Heart left ventricle (tissue), 13 donors: ENCODE measurements around the gene PACSIN2.

ENCODE experiments used
- CTCF ChIP-seq, 12 donors: fragments of 200-600 bp; sonication (generic) in 4 of 12; IDR thresholded peaks; one replicate each; pipeline versions ENCODE4 v1.5.0 to v1.8.0; 2018 to 2022; ENCODE audit warnings: antibody characterized with exemption in 12 of 12, mild to moderate bottlenecking in 5 of 12
- POLR2A ChIP-seq, 2 donors: fragments of 450-650 bp; IDR thresholded peaks; one replicate each; pipeline ENCODE4 v1.6.1; 2017; ENCODE audit warnings: antibody characterized with exemption in 2 of 2, mild to moderate bottlenecking in 2 of 2, moderate library complexity in 2 of 2
- donor health status: ischemic (EF 13 %, LVEDD 7.1; RV severe dilation, severe dysfunction).
- donor health status: DM: no; HTN: yes; CAD: no.
- donor health status: DM: no; HTN: no; CAD: no.
- donor health status: ischemic (EF 25% LVEDD 6.9; RV normal size, moderate dysfunction).
- donor health status: ischemic (EF 25% LVEDD 5.7; RV mildly dilated, moderate dysfunction).
- donor health status: ischemic (EF 35%, LVEDD 5.7; RV mildly dilated, moderate dysfunction).
- donor health status: nonischemic (EF 11% LVEDD 7.7; RV severe dilation, severe dysfunction).
- donor health status: DM: yes; HTN: yes; CAD: no.
- donor health status: PGD.
- donor health status: ischemic (EF 29% LVEDD 5.4; RV normal size, mild dysfunction).
- donor health status: nonischemic (EF 23%, LVEDD 6.1; RV moderate dilation, normal function).

- no peak for TF ChIP-seq POLR2A (IDR thresholded peaks at IDR 0.05)
- TF ChIP-seq CTCF (IDR thresholded peaks at IDR 0.05), result no peak
These were observed 2.6 kb downstream of the PACSIN2 start for GRCh38 chr22:43012390-43012789.
